GM23338 (cell line): Measurements from ENCODE around the gene PNKP.

ENCODE experiments used
- CREB1 ChIP-seq: fragments of 250-450 bp; sonication (Bioruptor Pico); IDR thresholded peaks from 2 replicates; pipeline ENCODE4 v1.5.0; 2020; ENCODE audit warnings: low read depth, mild to moderate bottlenecking, moderate library complexity
- CTCF ChIP-seq, 2 experiments: fragments of 200-600 bp in 1 of 2; sonication (generic) in 1 of 2; conservative IDR thresholded peaks; 2 replicates each; pipeline versions ENCODE4 v1.5.1 to v1.6.1; 2016 to 2017; ENCODE audit warnings: antibody characterized with exemption in 2 of 2, low read depth in 2 of 2, mild to moderate bottlenecking in 2 of 2, moderate library complexity in 1 of 2
- ETS1 ChIP-seq: IDR thresholded peaks from 2 replicates; pipeline ENCODE4 v1.6.1; 2016; ENCODE audit warnings: antibody characterized with exemption
- EZH2 ChIP-seq: fragments of 200-600 bp; sonication (generic); IDR thresholded peaks from one replicate; pipeline ENCODE4 v1.8.0; 2017; ENCODE audit warnings: antibody characterized with exemption, mild to moderate bottlenecking, low read depth; ENCODE audit not compliant: unreplicated experiment
- EZH2phosphoT487 ChIP-seq: fragments of 200-600 bp; sonication (generic); IDR thresholded peaks from one replicate; pipeline ENCODE4 v1.8.1; 2018; ENCODE audit warnings: antibody characterized with exemption; ENCODE audit not compliant: unreplicated experiment
- JUNB ChIP-seq: IDR thresholded peaks from one replicate; pipeline ENCODE4 v1.6.1; 2016; ENCODE audit warnings: antibody characterized with exemption; ENCODE audit not compliant: unreplicated experiment
- POLR2AphosphoS5 ChIP-seq: IDR thresholded peaks from 2 replicates; pipeline ENCODE4 v1.6.1; 2016; ENCODE audit warnings: antibody characterized with exemption, low read depth
- STAT1 ChIP-seq: IDR thresholded peaks from one replicate; pipeline ENCODE4 v1.6.1; 2016; ENCODE audit warnings: antibody characterized with exemption; ENCODE audit not compliant: unreplicated experiment
- ZNF331 ChIP-seq: fragments of 250-450 bp; sonication (Bioruptor Pico); IDR thresholded peaks from 2 replicates; pipeline ENCODE4 v1.5.0; 2020; ENCODE audit warnings: low read depth, mild to moderate bottlenecking, moderate library complexity
- TF ChIP-seq, protein P1 (sequence below): IDR thresholded peaks from one replicate; pipeline ENCODE4 v1.6.1; 2018; ENCODE audit warnings: antibody characterized with exemption; ENCODE audit not compliant: unreplicated experiment

DNA sequence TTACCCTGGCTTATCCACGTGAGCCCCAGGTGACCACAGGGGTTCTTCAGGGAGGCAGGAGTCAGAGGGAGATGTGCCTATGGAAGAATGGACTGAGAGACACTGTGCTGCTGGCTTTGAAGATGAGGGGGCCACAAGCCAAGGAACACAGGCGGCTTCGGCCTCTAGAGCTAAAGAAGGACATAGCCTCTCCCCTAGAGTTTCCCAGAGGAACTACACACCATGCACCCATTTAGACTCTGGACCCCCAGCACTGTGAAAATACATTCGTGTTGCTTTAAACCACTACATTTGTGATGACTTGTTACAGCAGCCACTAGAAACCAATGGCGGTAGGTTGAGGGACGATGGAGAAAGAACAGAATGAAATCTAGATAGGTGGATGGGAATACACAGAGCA, 47.9 kb upstream of the PNKP start:
- TF ChIP-seq EZH2 (no peak), CTCF (conservative IDR thresholded peaks at IDR 0.05; ENCODE audit: low read depth in 2 of 2) (peak; percentile 11 to 46; a peak in 2 of 4 replicates), STAT1 (no peak), ETS1 (no peak), EZH2phosphoT487 (no peak), POLR2AphosphoS5 (no peak), ZNF331 (no peak), JUNB (no peak), CREB1 (CRISPR knock-in tag) (no peak)
- TF ChIP-seq, protein P1, sequence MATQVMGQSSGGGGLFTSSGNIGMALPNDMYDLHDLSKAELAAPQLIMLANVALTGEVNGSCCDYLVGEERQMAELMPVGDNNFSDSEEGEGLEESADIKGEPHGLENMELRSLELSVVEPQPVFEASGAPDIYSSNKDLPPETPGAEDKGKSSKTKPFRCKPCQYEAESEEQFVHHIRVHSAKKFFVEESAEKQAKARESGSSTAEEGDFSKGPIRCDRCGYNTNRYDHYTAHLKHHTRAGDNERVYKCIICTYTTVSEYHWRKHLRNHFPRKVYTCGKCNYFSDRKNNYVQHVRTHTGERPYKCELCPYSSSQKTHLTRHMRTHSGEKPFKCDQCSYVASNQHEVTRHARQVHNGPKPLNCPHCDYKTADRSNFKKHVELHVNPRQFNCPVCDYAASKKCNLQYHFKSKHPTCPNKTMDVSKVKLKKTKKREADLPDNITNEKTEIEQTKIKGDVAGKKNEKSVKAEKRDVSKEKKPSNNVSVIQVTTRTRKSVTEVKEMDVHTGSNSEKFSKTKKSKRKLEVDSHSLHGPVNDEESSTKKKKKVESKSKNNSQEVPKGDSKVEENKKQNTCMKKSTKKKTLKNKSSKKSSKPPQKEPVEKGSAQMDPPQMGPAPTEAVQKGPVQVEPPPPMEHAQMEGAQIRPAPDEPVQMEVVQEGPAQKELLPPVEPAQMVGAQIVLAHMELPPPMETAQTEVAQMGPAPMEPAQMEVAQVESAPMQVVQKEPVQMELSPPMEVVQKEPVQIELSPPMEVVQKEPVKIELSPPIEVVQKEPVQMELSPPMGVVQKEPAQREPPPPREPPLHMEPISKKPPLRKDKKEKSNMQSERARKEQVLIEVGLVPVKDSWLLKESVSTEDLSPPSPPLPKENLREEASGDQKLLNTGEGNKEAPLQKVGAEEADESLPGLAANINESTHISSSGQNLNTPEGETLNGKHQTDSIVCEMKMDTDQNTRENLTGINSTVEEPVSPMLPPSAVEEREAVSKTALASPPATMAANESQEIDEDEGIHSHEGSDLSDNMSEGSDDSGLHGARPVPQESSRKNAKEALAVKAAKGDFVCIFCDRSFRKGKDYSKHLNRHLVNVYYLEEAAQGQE: no peak
